ENCODE data around the gene MAP7. TPM values are rescaled to one million over a fixed set of nuclear protein-coding genes. Genes with fewer than 3 reads are reported as not detected.
"Not testable (repeated sequence)": the region's sequence is repeated elsewhere in the genome, so short reads cannot be mapped to it uniquely, and the experiment has no call there.

MAP7 gene
- total RNA-seq, 2 experiments from 2014 or later = 0.45 to 0.49 TPM

DNA sequence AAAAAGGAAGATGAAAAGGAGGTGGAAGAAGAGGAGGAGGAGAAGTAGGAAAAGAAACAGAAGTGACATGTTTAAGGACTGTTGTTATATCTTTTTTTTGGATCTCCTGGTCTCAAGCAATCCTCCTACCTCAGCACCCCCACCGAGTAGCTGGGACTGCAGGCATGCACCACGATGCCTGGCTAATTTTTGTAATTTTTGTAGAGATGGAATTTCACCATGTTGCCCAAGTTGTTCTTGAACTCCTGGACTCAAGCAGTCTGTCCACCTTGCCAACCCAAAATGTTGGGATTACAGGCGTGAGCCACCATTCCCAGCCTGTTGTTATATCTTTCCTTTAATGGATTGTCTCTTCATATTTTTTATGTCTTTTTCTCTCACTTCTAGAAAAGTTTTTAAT lies 241.1 kb downstream of the MAP7 start:
- Mint-ChIP-seq H3K27me3 (no peaks in the 10 kb centered on the region), H3K4me1 (ENCODE audit: low read depth) (no peaks in the 10 kb centered on the region), H3K9me3 (no peaks in the 10 kb centered on the region), H3K27ac (no peak overlapping the region), H3K36me3 (ENCODE audit: low read depth) (no peaks in the 10 kb centered on the region), H3K4me3 (no peak overlapping the region)
- no peak overlapping the region for H3K27ac ChIP-seq (ENCODE audit: low read depth in 1 of 2, low read length in 2 of 2)
- H3K4me3 ChIP-seq (ENCODE audit: low read length) = no peak overlapping the region
- no peaks in the 10 kb centered on the region for H3K9me3 ChIP-seq (ENCODE audit: control insufficient read depth in 1 of 2, insufficient read depth in 1 of 2, low read length in 2 of 2)
- ChIA-PET CTCF (interaction anchor here (1.3 kb wide), 1 partner anchor 8 kb away, joined by 3 read pairs; no protein-coding TSS in a partner anchor), POLR2A (no interaction called here)
- intact Hi-C loops (cut with DNase I, micrococcal nuclease) = no loop called here
- no peaks in the 10 kb centered on the region for H3K36me3 ChIP-seq (ENCODE audit: insufficient read depth, low read length)
- ATAC-seq (ENCODE audit: poor library complexity) = no peak
- H3K27me3 ChIP-seq (ENCODE audit: control insufficient read depth in 1 of 2, insufficient read depth in 2 of 2, low read length in 2 of 2) = no peaks in the 10 kb centered on the region
- H3K4me1 ChIP-seq (ENCODE audit: insufficient read depth, low read length) = no peaks in the 10 kb centered on the region
- TF ChIP-seq, protein P1, sequence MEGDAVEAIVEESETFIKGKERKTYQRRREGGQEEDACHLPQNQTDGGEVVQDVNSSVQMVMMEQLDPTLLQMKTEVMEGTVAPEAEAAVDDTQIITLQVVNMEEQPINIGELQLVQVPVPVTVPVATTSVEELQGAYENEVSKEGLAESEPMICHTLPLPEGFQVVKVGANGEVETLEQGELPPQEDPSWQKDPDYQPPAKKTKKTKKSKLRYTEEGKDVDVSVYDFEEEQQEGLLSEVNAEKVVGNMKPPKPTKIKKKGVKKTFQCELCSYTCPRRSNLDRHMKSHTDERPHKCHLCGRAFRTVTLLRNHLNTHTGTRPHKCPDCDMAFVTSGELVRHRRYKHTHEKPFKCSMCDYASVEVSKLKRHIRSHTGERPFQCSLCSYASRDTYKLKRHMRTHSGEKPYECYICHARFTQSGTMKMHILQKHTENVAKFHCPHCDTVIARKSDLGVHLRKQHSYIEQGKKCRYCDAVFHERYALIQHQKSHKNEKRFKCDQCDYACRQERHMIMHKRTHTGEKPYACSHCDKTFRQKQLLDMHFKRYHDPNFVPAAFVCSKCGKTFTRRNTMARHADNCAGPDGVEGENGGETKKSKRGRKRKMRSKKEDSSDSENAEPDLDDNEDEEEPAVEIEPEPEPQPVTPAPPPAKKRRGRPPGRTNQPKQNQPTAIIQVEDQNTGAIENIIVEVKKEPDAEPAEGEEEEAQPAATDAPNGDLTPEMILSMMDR (IDR thresholded peaks at IDR 0.05) = no peak
- no peak for DNase-seq

DNA sequence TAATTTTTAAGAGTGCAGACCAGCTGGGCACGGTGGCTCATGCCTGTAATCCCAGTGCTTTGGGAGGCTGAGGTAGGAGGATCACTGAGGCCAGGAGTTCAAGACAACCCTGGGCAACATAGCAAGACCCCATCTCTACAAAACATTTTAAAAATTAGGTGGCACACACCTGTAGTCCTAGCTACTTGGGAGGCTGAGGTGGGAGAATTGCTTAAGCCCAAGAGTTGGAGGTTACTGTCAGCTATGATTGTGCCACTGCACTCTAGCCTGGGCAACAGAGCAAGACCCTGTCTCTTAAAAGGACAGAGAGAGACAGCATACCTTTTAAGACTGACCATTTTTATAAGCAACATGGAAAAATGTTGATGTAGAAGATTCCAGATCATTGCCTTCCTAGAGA lies 241.8 kb downstream of the MAP7 start:
- H3K27ac Mint-ChIP-seq; H3K4me1 Mint-ChIP-seq (ENCODE audit: low read depth); H3K27ac ChIP-seq (ENCODE audit: low read depth in 1 of 2, low read length in 2 of 2); POLR2A ChIA-PET; H3K9me3 ChIP-seq (ENCODE audit: control insufficient read depth in 1 of 2, insufficient read depth in 1 of 2, low read length in 2 of 2); ATAC-seq (ENCODE audit: poor library complexity); DNase-seq; H3K27me3 ChIP-seq (ENCODE audit: control insufficient read depth in 1 of 2, insufficient read depth in 2 of 2, low read length in 2 of 2); H3K4me3 Mint-ChIP-seq; H3K36me3 Mint-ChIP-seq (ENCODE audit: low read depth); H3K4me3 ChIP-seq (ENCODE audit: low read length); H3K27me3 Mint-ChIP-seq; H3K9me3 Mint-ChIP-seq; H3K4me1 ChIP-seq (ENCODE audit: insufficient read depth, low read length); H3K36me3 ChIP-seq (ENCODE audit: insufficient read depth, low read length); intact Hi-C loops (cut with DNase I, micrococcal nuclease): not testable (repeated sequence)
- CTCF ChIA-PET = interaction anchor here (1.3 kb wide), 1 partner anchor 9 kb away, joined by 3 read pairs; no protein-coding TSS in a partner anchor

GRCh38 chr6:136307351-136307750 lies 242.9 kb downstream of the MAP7 start:
- no peaks in the 10 kb centered on the region for H3K9me3 Mint-ChIP-seq
- no peak overlapping the region for H3K27ac Mint-ChIP-seq
- Histone ChIP-seq H3K9me3 (ENCODE audit: control insufficient read depth in 1 of 2, insufficient read depth in 1 of 2, low read length in 2 of 2) (no peaks in the 10 kb centered on the region), H3K36me3 (ENCODE audit: insufficient read depth, low read length) (no peaks in the 10 kb centered on the region), H3K4me1 (ENCODE audit: insufficient read depth, low read length) (no peaks in the 10 kb centered on the region), H3K4me3 (ENCODE audit: low read length) (no peak overlapping the region), H3K27me3 (ENCODE audit: control insufficient read depth in 1 of 2, insufficient read depth in 2 of 2, low read length in 2 of 2) (no peaks in the 10 kb centered on the region), H3K27ac (ENCODE audit: low read depth in 1 of 2, low read length in 2 of 2) (no peak overlapping the region)
- no peak overlapping the region for H3K4me3 Mint-ChIP-seq
- peaks cover 8% of the 10 kb centered on the region for H3K27me3 Mint-ChIP-seq
- DNase-seq = no peak
- no peaks in the 10 kb centered on the region for H3K4me1 Mint-ChIP-seq (ENCODE audit: low read depth)
- intact Hi-C loops (cut with DNase I, micrococcal nuclease) = no loop called here
- POLR2A ChIA-PET = interaction anchor here (1.3 kb wide), 1 partner anchor 17 kb away, joined by 3 read pairs; no protein-coding TSS in a partner anchor
- no peaks in the 10 kb centered on the region for H3K36me3 Mint-ChIP-seq (ENCODE audit: low read depth)
- ATAC-seq (ENCODE audit: poor library complexity) = no peak
- TF ChIP-seq, protein P1 (IDR thresholded peaks at IDR 0.05) = no peak
- CTCF ChIA-PET = no interaction called here

DNA sequence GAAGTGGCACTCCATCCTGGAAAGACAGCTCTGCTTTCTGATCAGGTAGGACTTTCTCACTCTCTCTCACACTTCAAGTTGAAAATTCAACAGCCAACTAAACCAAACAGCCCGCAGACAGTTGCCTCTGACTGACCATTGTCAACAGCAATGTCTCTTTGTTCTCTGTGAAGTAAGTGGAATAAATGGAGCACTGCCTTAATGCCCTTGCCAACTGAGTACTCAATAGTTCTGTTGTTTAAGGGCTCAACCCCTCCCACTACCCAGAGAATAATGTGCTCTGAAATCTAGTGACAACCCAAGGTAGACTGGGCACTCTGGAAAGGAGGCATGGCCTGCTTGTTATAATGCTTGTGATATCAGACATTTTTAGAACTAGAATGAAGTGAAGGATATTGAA lies 243.8 kb downstream of the MAP7 start:
- Mint-ChIP-seq H3K4me3 (no peak overlapping the region), H3K36me3 (ENCODE audit: low read depth) (no peaks in the 10 kb centered on the region), H3K27me3 (peaks cover 8% of the 10 kb centered on the region), H3K4me1 (ENCODE audit: low read depth) (no peaks in the 10 kb centered on the region), H3K27ac (no peak overlapping the region), H3K9me3 (no peaks in the 10 kb centered on the region)
- intact Hi-C loops (cut with DNase I, micrococcal nuclease) = no loop called here
- Histone ChIP-seq H3K27me3 (ENCODE audit: control insufficient read depth in 1 of 2, insufficient read depth in 2 of 2, low read length in 2 of 2) (no peaks in the 10 kb centered on the region), H3K27ac (ENCODE audit: low read depth in 1 of 2, low read length in 2 of 2) (no peak overlapping the region), H3K9me3 (ENCODE audit: control insufficient read depth in 1 of 2, insufficient read depth in 1 of 2, low read length in 2 of 2) (no peaks in the 10 kb centered on the region), H3K36me3 (ENCODE audit: insufficient read depth, low read length) (no peaks in the 10 kb centered on the region), H3K4me1 (ENCODE audit: insufficient read depth, low read length) (no peaks in the 10 kb centered on the region), H3K4me3 (ENCODE audit: low read length) (no peak overlapping the region)
- ATAC-seq (ENCODE audit: poor library complexity) (no peak), DNase-seq (no peak)
- POLR2A ChIA-PET = interaction anchor here (1.3 kb wide), 1 partner anchor 16 kb away, joined by 3 read pairs; no protein-coding TSS in a partner anchor
- TF ChIP-seq, protein P1 (IDR thresholded peaks at IDR 0.05) = no peak
- CTCF ChIA-PET = no interaction called here

Data from CD4-positive, alpha-beta T cell (primary cell).